Endothelial cell of umbilical vein (primary cell): Measurements from ENCODE around the gene SP2. TPM values are rescaled to one million over a fixed set of nuclear protein-coding genes. Genes with fewer than 3 reads are reported as not detected.

Experiments
- BruUV-seq: library from RNA; stranded (reverse); fragments of 400-500 nt; replicated peaks from 2 replicates; lab custom pipeline; 2021; lab: Mats Ljungman, UMichigan
- CTCF ChIA-PET: fragments of 300-600, 350-600 bp; sonication (Branson Sonifier 250); formaldehyde crosslinking; loops from one replicate; lab custom pipeline; 2021; ENCODE audit warnings: antibody characterized with exemption, inconsistent platforms; lab: Charles Lee
- POLR2A ChIA-PET: fragments of 300-600, 350-600 bp; sonication (Branson Sonifier 250); formaldehyde crosslinking; loops from one replicate; lab custom pipeline; 2021; ENCODE audit warnings: antibody characterized with exemption, inconsistent platforms; lab: Charles Lee
- DNase-seq: peaks from one replicate; pipeline ENCODE4 v3.0.0-alpha.2; 2011; ENCODE audit warnings: low read depth, low spot score
- FAIRE-seq: peaks from 2 replicates; lab custom pipeline; 2011; peaks lifted over from hg19 to GRCh38; lab: Jason Lieb, UNC
- H2AFZ ChIP-seq: 2 replicates; pipeline ENCODE4 v1.6.0; 2012; ENCODE audit warnings: low read depth, low read length, control low read depth, inconsistent platforms
- H3K27ac ChIP-seq: 2 replicates; pipeline ENCODE4 v1.5.1; 2011; ENCODE audit warnings: low read depth, mild to moderate bottlenecking, control low read depth, low read length, moderate library complexity; ENCODE audit not compliant: insufficient read depth
- H3K27me3 ChIP-seq, 2 experiments: 2 replicates each; pipeline versions ENCODE4 v1.6.0 to v1.6.1; 2011; ENCODE audit warnings: low read length in 2 of 2, mixed read lengths in 1 of 2; ENCODE audit not compliant: control insufficient read depth in 2 of 2, insufficient read depth in 2 of 2
- H3K36me3 ChIP-seq, 2 experiments: 2 replicates in 1 of 2; 3 replicates in 1 of 2; pipeline ENCODE4 v1.5.1; 2011; ENCODE audit warnings: low read length in 2 of 2, mild to moderate bottlenecking in 1 of 2, moderate library complexity in 1 of 2; ENCODE audit not compliant: control insufficient read depth in 2 of 2, insufficient read depth in 2 of 2; ENCODE audit errors: extremely low read depth in 1 of 2
- H3K4me1 ChIP-seq: 3 replicates; pipeline ENCODE4 v1.5.1; 2011; ENCODE audit warnings: mild to moderate bottlenecking, low read length; ENCODE audit not compliant: control insufficient read depth, insufficient read depth; ENCODE audit errors: extremely low read depth
- H3K4me2 ChIP-seq: 2 replicates; pipeline ENCODE4 v1.6.1; 2011; ENCODE audit warnings: low read length, control low read depth, mixed read lengths; ENCODE audit not compliant: insufficient read depth
- H3K4me3 ChIP-seq, 3 experiments: fragments of 200-600 bp in 1 of 3; sonication (generic), shearing (Covaris generic) in 1 of 3; replicated peaks in 1 of 3; 2 replicates each; pipeline ENCODE4 v1.5.1; 2011 to 2016; ENCODE audit warnings: control low read depth in 3 of 3, low read length in 3 of 3, mild to moderate bottlenecking in 2 of 3, inconsistent platforms in 1 of 3, low read depth in 1 of 3, moderate library complexity in 1 of 3; ENCODE audit not compliant: insufficient read depth in 1 of 3
- H3K79me2 ChIP-seq: 2 replicates; pipeline ENCODE4 v1.6.0; 2012; ENCODE audit warnings: low read length, inconsistent platforms; ENCODE audit not compliant: control insufficient read depth, insufficient read depth
- H3K9ac ChIP-seq: replicated peaks from 2 replicates; pipeline ENCODE3; 2011; ENCODE audit warnings: low read length, control low read depth; ENCODE audit not compliant: insufficient read depth; ENCODE audit errors: extremely low read depth
- H3K9me1 ChIP-seq: replicated peaks from 3 replicates; pipeline ENCODE4 v1.6.0; 2011; ENCODE audit warnings: mild to moderate bottlenecking, low read length; ENCODE audit not compliant: control insufficient read depth, insufficient read depth; ENCODE audit errors: extremely low read depth
- H3K9me3 ChIP-seq: replicated peaks from 2 replicates; pipeline ENCODE4 v1.5.1; 2012; ENCODE audit warnings: low read length, inconsistent platforms; ENCODE audit not compliant: control insufficient read depth, insufficient read depth
- H4K20me1 ChIP-seq: replicated peaks from 2 replicates; pipeline ENCODE3; 2011; ENCODE audit warnings: mild to moderate bottlenecking, low read length; ENCODE audit not compliant: control insufficient read depth, insufficient read depth; ENCODE audit errors: extremely low read depth
- FOS ChIP-seq: IDR thresholded peaks from 2 replicates; pipeline ENCODE4 v1.6.1; 2011; ENCODE audit warnings: mild to moderate bottlenecking, low read length, moderate library complexity, borderline replicate concordance; ENCODE audit not compliant: insufficient read depth
- GATA2 ChIP-seq: IDR thresholded peaks from 2 replicates; pipeline ENCODE4 v1.7.0; 2011; ENCODE audit warnings: low read depth, mild to moderate bottlenecking, moderate library complexity, mixed read lengths, low read length; ENCODE audit not compliant: insufficient read length, insufficient read depth
- POLR2A ChIP-seq: IDR thresholded peaks from 2 replicates; pipeline ENCODE4 v1.6.1; 2012; ENCODE audit warnings: low read depth, mild to moderate bottlenecking, control low read depth, low read length
- POLR2AphosphoS5 ChIP-seq: IDR thresholded peaks from 2 replicates; pipeline ENCODE4 v1.6.1; 2012; ENCODE audit warnings: low read depth, mild to moderate bottlenecking, control low read depth, low read length, moderate library complexity; ENCODE audit not compliant: insufficient read depth
- dilution Hi-C: fragments of 300-500 bp; cut with MboI; formaldehyde crosslinking; loops from one replicate; pipeline ENCODE4 v1.15.0; 2019; ENCODE audit warnings: low sequenced_read_pairs; ENCODE audit not compliant: extremely low pct_ligation_motif_present
- intact Hi-C: fragments of 100-400 bp; cut with micrococcal nuclease; formaldehyde crosslinking; loops from one replicate; pipeline ENCODE4 v1.10.0; 2022
- polyA plus RNA-seq, 4 experiments: library from polyadenylated mRNA; depleted of rRNA in 3 of 4; stranded (reverse) in 3 of 4; unstranded in 1 of 4; fragments of >200 nt; gene quantifications; 2 replicates each; pipeline versions ENCODE4 v1.2.1 to v1.2.3, GENCODE V29; 2011 to 2012; ENCODE audit warnings: missing spikeins in 1 of 4
- total RNA-seq: library from RNA; stranded (reverse); gene quantifications from 2 replicates; pipeline ENCODE4 v1.2.3, GENCODE V29; 2021
- TF ChIP-seq, protein P1 (sequence below), 2 donors: IDR thresholded peaks; 1 replicate in 1 of 2; 2 replicates in 1 of 2; pipeline ENCODE4 v1.5.1; 2011; ENCODE audit warnings: low read length in 2 of 2, mild to moderate bottlenecking in 2 of 2, moderate library complexity in 2 of 2, control low read depth in 1 of 2, inconsistent platforms in 1 of 2, low read depth in 1 of 2; ENCODE audit not compliant: insufficient read depth in 1 of 2; ENCODE audit errors: extremely low read depth in 1 of 2
- TF ChIP-seq, protein P2 (sequence below): IDR thresholded peaks from 2 replicates; pipeline ENCODE4 v1.6.1; 2011; ENCODE audit not compliant: insufficient read depth, insufficient read length

SP2 gene
- total and polyA plus RNA-seq, 2 donors (not counting 3 experiments of a cell fraction or from before 2014, with no cell fraction given): 11.2 to 18.6 TPM

DNA sequence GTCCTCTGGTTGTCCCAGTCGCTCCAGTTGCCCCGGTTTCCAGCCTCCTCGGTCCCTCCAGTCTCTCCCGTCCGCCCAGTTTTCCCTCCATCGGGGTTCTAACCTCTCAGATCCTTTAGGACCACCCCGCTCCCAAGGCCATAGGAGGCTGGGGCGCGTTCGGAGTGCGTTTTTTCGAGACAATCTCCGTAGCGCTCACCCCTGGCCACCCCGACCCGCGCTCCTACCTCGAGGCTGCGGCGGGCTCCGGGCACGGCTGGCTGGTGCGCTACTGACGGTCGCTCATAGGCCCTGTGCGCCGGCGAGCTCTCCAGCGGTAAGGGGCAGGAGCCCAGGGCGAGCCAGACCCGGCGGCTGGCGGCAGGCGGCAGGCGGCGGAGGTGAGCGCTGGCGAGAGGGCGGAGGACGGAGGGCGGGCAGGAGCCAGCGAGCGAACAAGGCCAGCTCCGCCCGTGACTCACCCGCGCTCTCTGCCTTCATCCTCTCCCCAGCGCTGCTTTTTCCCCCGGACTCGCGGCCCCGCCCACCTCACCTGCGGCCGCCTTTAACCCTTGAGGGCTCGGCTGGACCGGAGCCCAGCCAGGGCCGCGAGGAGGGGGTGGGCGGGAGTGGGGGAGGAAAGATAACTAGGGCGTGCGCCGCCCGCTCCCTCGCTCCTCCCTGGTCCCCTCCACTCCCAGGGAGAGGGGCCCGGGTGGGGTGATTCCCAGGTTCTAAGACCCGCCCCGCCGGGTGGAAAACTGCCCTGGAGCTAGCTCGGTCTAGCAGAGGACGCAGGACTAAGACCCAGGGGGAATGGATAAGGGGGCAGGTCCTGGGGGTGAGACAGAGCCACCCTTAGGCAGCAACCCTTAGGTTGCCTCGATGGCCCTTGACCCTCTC, 45.1 kb upstream of the SP2 start, which contains the start of gene SP6:
SP6 (minus strand) TSS at position 472 of the 882 bp plus-strand sequence. CDS start 2,734 bp downstream, outside the sequence.
- H3K79me2 ChIP-seq: no peaks in the 10 kb centered on the region
- peak within 1 kb of the TSS; percentile 42 for H3K4me2 ChIP-seq
- dilution Hi-C loops (no loop called here), intact Hi-C loops (no loop called here)
- H3K4me3 ChIP-seq: peak within 1 kb of the TSS in 1 of 3 experiments; percentile 6
- H3K4me1 ChIP-seq: peaks cover 16% of the 10 kb centered on the region
- H3K9me3 ChIP-seq: no peaks in the 10 kb centered on the region
- DNase-seq (peak; percentile 58), FAIRE-seq (peak; percentile 77)
- H3K27ac ChIP-seq: no peak within 1 kb of the TSS
- H3K9me1 ChIP-seq: no peaks in the 10 kb centered on the region
- no peak within 1 kb of the TSS for H3K9ac ChIP-seq
- H3K36me3 ChIP-seq: no peaks in the 10 kb centered on the region
- H3K27me3 ChIP-seq: peaks cover 3 to 11% of the 10 kb centered on the region in 2 experiments
- BruUV-seq: no TSS peak
- TF ChIP-seq POLR2AphosphoS5 (peak; percentile 36), POLR2A (no peak), FOS (no peak), GATA2 (no peak)
- TF ChIP-seq, protein P1, sequence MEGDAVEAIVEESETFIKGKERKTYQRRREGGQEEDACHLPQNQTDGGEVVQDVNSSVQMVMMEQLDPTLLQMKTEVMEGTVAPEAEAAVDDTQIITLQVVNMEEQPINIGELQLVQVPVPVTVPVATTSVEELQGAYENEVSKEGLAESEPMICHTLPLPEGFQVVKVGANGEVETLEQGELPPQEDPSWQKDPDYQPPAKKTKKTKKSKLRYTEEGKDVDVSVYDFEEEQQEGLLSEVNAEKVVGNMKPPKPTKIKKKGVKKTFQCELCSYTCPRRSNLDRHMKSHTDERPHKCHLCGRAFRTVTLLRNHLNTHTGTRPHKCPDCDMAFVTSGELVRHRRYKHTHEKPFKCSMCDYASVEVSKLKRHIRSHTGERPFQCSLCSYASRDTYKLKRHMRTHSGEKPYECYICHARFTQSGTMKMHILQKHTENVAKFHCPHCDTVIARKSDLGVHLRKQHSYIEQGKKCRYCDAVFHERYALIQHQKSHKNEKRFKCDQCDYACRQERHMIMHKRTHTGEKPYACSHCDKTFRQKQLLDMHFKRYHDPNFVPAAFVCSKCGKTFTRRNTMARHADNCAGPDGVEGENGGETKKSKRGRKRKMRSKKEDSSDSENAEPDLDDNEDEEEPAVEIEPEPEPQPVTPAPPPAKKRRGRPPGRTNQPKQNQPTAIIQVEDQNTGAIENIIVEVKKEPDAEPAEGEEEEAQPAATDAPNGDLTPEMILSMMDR (IDR thresholded peaks at IDR 0.05; ENCODE audit: extremely low read depth in 1 of 2, insufficient read depth in 1 of 2, low read depth in 1 of 2, low read length in 2 of 2): peak in 1 of 2 donors; percentile 31
- TF ChIP-seq, protein P2, sequence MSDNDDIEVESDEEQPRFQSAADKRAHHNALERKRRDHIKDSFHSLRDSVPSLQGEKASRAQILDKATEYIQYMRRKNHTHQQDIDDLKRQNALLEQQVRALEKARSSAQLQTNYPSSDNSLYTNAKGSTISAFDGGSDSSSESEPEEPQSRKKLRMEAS: no peak
- POLR2A ChIA-PET: no interaction called here
- CTCF ChIA-PET: interaction anchor here (0.7 to 10.2 kb wide), 11 partner anchors 8 to 168 kb away, joined by 3 to 367 read pairs (median 3); partner anchors contain the start of genes OSBPL7 and SCRN2
- no peaks in the 10 kb centered on the region for H4K20me1 ChIP-seq
- peak within 1 kb of the TSS; percentile 35 for H2AFZ ChIP-seq
